HG02884 (cell line): ENCODE data around the gene THADA.

Experiments
- ATAC-seq: cut with Tn5 transposase; IDR thresholded peaks from one replicate; pipeline ENCODE4 v1.9.1; 2021; ENCODE audit warnings: mild to moderate bottlenecking, moderate library complexity; ENCODE audit not compliant: unreplicated experiment

The THADA gene

GRCh38 chr2:43228756-43229659, 366.8 kb downstream of the THADA start:
- ATAC-seq: no peak

GRCh38 chr2:43228321-43228751, 367.5 kb downstream of the THADA start:
- ATAC-seq: no peak

- no peak for ATAC-seq
Observed at GRCh38 chr2:43227830-43228281, 368.0 kb downstream of the THADA start.

GRCh38 chr2:43226955-43227829, 368.6 kb downstream of the THADA start:
- peak; percentile 16 for ATAC-seq

GRCh38 chr2:43226558-43226954, 369.3 kb downstream of the THADA start, which contains the start of gene ZFP36L2:
TSS of gene ZFP36L2 (minus strand) at chr2:43226606. CDS start at chr2:43226315, 291 bp downstream.
- ATAC-seq: peak; percentile 49

- ATAC-seq: peak; percentile 24
Observed at GRCh38 chr2:43225788-43226557, 369.9 kb downstream of the THADA start.

GRCh38 chr2:43225093-43225787, 370.6 kb downstream of the THADA start:
- no peak for ATAC-seq

GRCh38 chr2:43224571-43225092, 371.2 kb downstream of the THADA start:
- no peak for ATAC-seq

GRCh38 chr2:43224131-43224570, 371.7 kb downstream of the THADA start:
- ATAC-seq: no peak

- ATAC-seq: no peak
Observed at GRCh38 chr2:43223521-43224001, 372.3 kb downstream of the THADA start.

- ATAC-seq: no peak
Observed at GRCh38 chr2:43222475-43223309, 373.1 kb downstream of the THADA start.

GRCh38 chr2:43221763-43222474, 373.9 kb downstream of the THADA start:
- no peak for ATAC-seq

- ATAC-seq: no peak
Observed at GRCh38 chr2:43221124-43221762, 374.6 kb downstream of the THADA start.

GRCh38 chr2:43220760-43221123, 375.1 kb downstream of the THADA start:
- no peak for ATAC-seq

- ATAC-seq: no peak
Observed at GRCh38 chr2:43220229-43220751, 375.5 kb downstream of the THADA start.

- peak; percentile 41 for ATAC-seq
Observed at GRCh38 chr2:43219383-43220228, 376.2 kb downstream of the THADA start.
